ENCODE data around the gene MOB1B.
"Not testable (repeated sequence)": the region's sequence is repeated elsewhere in the genome, so short reads cannot be mapped to it uniquely, and the experiment has no call there.

Gene MOB1B

DNA sequence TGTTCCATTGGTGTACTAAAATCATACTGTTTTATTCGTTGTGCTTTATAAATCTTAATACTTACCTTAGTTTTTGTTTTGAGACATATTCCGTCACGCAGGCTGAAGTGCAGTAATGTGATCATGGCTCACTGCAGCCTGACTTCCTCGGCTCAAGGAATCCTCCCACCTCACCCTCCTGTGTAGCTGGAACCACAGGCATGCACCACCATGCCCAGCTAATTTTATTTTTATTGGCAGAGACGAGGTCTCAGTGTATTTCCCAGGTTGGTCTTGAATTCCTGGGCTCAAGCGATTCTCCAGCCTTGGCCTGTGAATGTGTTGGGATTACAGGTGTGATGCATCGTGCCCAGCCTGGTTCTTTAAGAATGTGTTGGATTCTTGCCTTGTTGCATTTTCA is 66.9 kb downstream of the MOB1B start:
- no peak for DNase-seq

GRCh38 chr4:70976252-70976651 is 74.1 kb downstream of the MOB1B start:
- no peak for DNase-seq

GRCh38 chr4:70979445-70980008 is 77.4 kb downstream of the MOB1B start:
- DNase-seq, result no peak

DNA sequence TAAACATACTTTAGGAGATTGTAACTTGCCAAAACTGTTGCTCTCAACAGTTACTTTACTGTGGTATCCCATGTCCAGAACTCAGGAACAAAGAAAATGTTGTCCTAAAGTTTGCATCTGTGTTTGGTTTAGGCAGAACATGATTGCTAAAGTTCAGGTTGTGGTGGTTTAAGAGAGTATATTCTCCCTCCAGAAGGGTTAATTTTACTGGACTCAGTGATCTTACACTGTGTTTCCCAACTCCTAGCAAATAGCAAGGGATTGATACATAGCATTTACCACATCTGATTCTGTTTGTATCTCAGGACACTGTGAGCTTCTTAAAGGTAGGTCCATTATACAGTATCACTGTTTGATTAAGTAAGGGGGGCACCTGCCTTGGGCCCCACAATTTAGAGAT is 78.0 kb downstream of the MOB1B start:
- no peak for DNase-seq

- no peak for DNase-seq
Measured at GRCh38 chr4:70984106-70984505, 81.9 kb downstream of the MOB1B start.

DNA sequence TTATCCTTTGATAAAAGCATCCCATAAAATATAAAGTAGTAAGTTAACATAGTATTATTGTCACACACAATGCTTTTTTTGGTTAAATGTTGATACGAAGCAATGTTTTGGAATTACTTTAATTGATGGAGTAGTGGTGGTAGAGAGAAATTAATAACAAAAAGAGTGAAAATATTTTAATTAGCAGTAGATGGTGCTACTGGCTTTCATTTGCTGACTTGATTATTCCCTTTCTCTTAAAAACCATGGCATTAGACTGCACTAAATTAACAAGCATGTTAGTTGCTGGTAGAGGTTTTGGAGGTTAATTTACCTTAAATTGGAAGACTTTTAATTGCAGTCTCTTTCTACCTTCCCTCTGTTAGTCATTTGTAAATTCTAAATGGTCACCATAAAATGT is 82.4 kb downstream of the MOB1B start:
- no peak for DNase-seq

DNA sequence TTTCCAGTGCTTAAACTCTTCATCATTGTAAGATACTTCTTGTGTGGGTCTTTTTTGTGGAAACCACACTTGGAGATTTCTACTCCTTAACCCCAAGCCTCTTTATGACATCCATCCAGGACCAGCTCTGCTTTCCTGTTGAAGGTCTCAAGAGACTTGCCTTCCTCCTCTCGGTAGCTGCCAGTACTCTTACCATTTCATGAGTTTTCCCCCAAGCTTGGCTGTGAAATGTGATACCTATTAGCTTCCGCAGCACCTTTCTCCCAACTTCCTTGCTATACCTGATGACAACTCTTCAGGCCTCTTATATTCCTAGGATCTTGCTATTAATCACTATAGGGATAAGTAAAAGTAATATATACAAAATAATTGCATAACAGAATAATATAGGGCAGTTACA is 89.4 kb downstream of the MOB1B start:
- DNase-seq, result no peak

DNA sequence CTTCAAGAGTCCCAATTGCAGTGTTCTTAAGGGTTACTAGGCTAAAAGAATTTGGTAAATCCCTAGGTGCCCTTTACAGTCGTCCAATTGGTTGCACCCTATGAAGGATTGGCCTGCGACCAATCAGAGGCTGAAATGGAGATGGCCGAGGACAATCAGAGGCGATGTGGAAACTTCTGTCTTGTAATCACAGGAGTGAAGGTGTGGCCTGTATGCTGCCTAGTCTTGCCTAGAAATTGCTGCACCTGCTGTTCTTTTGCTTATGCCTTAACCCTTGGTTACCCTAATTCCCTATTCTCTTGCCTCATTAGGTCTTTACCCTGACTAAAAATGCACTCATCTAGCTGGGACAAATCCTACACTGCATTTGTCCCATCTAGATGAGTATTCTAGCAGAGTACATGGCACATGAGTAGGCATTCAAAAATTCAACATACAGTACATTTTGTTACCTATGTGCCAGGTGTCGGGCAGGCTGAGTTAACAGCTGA is 90.3 kb downstream of the MOB1B start:
- DNase-seq, result no peak

DNA sequence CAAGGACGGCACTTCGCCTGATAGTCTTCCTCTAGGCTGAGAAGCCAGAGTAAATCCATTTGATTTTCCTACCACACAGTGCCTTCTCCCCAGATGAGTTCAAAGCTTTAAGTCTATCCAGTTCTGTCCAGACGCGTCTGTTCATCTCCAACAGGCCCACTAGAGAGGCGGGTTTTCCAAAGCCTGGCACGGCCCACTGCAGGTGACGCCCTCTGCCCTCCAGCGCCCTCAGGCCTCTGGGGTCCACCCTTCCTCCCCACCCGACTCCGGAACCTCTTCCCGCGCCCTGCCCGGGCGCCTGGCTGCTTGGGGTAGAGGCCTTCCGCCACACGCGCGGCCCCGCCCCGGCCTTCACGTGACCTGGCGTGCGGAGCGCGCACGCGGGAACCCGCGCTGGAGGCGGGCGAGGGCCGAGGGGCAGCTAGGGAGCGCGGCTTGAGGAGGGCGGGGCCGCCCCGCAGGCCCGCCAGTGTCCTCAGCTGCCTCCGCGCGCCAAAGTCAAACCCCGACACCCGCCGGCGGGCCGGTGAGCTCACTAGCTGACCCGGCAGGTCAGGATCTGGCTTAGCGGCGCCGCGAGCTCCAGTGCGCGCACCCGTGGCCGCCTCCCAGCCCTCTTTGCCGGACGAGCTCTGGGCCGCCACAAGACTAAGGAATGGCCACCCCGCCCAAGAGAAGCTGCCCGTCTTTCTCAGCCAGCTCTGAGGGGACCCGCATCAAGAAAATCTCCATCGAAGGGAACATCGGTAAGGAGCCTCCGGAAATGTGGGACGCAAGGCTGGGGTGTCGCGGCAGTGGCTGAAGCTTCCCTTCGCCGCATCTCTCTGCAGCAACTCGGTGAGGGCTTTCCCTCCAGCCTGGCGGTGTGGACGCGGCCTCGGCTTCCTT is 91.3 kb downstream of the MOB1B start, which contains the start of gene DCK:
Gene DCK (plus strand): TSS at position 469 of the 888 bp plus-strand sequence. CDS start 187 bp downstream, at position 656.
- peak; percentile 88 for DNase-seq

DNA sequence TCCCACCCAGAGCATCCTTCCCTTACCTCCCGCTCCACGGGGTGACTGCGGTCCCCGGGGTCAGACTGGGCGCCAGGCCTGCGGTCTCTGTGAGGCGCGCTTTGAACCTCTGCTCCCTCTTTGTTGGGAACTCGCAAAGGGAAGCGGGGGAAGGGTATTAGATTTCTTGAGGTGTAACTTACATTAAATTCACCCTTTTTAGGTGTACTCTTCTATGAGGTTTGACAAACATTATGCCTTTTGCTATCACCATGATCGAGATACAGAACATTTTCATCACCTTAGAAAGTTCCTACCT is 91.8 kb downstream of the MOB1B start:
- DNase-seq, result no peak

- DNase-seq, result no peak
Measured at GRCh38 chr4:70994387-70995099, 92.4 kb downstream of the MOB1B start.

DNA sequence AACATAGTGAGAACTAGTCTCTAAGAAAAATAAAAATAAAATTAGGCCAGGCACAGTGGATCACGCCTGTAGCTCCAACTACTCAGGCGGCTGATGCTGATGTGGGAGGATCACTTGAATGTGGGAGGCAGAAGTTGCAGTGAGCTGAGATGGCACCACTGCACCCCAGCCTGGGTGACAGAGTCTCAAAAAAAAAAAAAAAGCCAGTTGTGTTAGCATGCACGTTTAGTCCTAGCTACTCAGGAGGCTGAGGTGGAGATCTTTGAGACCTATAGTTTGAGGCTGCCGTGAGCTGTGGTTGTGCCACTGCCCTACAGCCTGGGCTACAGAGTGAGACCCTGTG is 93.8 kb downstream of the MOB1B start:
- DNase-seq, result no peak

- DNase-seq, result no peak
Measured at GRCh38 chr4:70997036-70997435, 94.9 kb downstream of the MOB1B start.

DNA sequence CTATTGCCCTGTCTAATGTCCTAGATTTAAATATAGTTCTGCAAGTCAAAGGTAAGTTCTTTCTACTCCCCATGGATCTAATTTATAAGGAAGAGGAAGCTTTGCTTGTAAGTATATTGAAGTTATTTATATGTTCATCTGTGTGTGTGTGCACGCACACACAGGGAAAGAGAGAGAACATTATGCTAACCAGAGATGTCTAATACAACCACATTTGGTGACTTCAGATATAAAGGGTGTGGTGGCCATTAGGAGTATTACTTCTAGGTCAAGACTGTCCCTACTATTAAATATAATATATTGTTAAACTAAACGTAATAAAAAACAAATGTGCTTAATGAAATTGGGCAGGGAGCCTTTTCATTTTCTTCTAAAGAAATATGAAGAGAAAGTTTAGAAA is 95.4 kb downstream of the MOB1B start:
- DNase-seq, result no peak

DNA sequence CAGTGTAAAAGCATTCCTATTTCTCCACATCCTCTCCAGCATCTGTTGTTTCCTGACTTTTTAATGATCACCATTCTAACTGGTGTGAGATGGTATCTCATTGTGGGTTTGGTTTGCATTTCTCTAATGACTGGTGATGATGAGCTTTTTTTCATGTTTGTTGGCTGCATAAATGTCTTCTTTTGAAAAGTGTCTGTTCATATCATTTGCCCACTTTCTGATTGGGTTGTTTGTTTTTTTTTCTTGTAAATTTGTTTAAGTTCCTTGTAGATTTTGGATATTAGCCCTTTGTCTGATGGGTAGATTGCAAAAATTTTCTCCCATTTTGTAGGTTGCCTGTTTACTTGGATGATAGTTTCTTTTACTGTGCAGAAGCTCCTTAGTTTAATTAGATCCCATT is 97.5 kb downstream of the MOB1B start:
- DNase-seq, result not testable (repeated sequence)

DNA sequence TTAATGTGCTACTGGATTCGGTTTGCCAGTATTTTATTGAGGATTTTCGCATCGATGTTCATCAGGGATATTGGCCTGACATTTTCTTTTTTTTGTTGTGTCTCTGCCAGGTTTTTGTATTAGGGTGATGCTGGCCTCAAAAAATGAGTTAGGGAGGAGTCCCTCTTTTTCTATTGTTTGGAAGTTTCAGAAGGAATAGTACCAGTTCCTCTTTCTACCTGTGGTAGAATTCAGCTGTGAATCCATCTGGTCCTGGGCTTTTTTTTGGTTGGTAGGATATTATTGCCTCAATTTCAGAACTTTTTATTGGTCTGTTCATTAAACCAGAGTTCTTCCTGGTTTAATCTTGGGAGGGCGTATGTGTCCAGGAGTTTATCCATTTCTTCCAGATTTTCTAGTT is 99.2 kb downstream of the MOB1B start:
- not testable (repeated sequence) for DNase-seq

GRCh38 chr4:71004281-71004851 is 102.2 kb downstream of the MOB1B start:
- DNase-seq, result peak; percentile 62

DNA sequence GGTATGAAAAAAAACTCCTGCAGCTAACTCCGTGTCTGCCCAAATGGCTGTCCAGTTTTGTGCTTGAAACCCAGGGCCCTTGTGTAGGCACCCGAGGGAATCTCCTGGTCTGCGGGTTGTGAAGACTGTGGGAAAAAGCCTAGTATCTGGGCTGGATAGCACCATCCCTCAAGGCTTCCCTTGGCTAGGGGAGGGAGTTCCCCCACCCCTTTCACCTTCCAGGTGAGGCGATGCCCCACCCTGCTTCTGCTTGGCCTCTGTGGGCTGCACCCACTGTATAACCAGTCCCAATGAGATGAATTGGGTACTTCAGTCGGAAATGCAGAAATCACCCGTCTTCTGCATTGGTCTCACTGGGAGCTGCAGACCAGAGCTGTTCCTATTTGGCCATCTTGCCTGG is 102.9 kb downstream of the MOB1B start:
- DNase-seq, result not testable (repeated sequence)

DNA sequence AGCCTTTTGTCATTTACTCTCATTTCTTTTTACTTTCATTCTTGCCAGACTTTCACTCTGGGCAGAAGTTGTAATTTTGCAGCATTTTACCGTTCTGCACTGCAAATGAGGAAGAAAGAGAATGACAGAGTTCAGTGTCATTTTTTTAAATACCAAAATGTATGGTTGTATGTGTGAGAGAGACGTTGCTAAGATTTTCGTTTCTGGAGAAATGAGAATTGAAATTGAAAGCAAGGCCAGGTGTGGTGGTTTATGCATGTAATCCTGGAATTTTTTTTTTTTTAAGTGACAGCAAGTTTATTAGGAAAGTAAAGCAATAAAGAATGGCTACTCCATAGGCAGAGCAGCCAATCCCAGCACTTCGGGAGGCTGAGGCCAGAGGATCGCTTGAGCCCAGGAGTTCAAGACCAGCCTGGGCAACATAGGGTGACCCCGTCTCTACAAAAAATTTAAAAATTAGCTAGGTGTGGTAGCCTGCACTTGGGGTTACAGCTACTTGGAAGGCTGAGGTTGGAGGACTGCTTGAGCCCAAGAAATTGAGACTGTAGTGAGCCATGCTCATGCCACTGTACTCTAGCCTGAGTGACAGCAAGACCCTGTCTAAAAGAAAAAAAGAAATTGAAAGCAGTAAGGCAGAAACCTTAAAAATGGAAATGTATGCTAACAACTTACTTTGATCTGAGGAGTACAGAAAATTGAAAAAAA is 104.2 kb downstream of the MOB1B start:
- DNase-seq, result no peak

DNA sequence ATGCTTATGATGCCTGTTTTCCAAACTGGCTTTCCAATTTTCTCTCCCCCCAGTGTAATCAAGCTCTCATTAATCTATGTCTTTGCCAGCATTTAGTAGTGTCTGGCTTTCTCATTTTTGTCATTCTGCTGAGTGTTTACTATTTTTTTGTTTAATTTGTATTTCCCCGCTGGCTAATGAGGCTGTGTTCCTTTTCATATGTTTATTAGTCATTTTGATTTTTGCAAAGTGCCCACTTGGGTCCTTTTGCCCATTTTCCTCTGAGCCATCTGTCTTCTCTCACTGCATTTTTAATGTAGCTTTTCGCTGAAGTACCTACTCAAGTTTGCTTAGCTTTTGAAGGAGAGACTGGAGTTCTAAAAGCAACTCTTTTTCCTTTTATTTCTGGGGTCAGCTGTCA is 106.0 kb downstream of the MOB1B start:
- DNase-seq, result no peak

GRCh38 chr4:71009086-71009485 is 106.9 kb downstream of the MOB1B start:
- DNase-seq, result no peak

DNA sequence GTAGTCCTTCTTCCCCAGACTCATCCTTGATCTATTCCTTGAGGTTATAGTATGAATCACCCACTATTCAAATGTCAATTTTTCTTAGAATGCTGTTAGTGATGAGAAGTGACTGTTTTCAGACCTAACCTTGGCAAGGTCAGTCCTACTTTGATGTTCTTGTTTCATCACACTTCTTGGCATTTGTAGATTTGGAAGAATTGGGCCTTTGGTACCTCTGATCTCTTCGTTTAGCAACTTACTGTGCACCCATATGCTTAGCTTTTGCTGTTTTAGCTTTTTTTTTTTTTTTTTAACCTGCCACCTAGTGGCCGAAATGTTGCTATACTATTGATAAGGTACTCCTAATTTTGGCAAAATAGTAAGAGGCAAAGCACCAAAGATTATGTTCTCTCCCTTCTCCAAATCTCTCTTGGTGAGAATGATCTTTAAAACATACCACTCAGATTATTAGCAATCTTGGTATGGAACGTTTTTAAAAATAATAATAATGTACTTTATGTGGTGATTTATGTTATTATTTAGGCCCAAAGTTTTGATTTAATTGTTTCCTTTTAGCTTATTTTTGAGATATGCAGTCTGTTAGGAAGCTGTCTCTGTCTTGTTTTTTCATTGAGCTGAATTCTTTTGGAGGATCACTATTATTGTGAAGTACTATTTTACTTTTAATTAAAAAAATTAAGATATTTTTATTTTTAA is 107.9 kb downstream of the MOB1B start:
- DNase-seq, result no peak
